Measurements from ENCODE around the gene PSPC1.

DNA sequence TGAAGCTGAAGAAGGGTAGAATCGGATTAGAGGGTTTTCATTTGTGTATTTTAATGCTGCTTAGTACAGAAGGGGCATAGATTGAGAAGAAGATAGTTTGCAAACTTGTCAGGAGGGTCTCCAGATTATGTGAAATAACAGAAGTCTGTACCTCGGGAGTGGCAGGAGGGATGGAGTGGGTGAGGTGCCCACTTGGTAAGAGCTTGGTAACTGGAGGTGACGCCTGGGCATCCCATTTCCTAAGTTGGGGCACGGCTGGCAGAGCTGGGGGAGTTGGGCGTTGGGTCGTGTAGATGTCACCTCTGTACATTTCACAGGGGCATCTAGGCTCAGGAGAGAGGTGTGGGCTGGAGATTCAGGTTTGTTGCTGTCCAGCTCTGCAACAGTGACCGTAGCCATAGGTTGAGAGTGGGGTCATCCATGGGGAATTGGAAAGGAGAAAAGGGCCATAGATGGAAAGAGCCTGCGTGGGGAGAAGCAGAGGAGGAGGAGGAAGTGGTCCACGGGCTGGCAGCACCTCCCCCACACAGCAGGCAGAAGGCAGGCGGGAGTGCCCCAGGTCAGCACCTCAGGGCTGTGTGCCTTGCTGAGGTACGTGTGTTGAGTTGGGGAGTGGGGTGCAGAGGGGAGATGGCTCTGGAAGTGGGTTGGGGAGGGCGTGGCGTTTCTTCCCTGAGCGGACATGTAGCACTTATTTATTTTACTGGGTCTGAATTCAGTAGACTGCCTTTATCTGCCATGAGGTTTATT lies 118.1 kb downstream of the PSPC1 start:
- TF ChIP-seq, protein P1, sequence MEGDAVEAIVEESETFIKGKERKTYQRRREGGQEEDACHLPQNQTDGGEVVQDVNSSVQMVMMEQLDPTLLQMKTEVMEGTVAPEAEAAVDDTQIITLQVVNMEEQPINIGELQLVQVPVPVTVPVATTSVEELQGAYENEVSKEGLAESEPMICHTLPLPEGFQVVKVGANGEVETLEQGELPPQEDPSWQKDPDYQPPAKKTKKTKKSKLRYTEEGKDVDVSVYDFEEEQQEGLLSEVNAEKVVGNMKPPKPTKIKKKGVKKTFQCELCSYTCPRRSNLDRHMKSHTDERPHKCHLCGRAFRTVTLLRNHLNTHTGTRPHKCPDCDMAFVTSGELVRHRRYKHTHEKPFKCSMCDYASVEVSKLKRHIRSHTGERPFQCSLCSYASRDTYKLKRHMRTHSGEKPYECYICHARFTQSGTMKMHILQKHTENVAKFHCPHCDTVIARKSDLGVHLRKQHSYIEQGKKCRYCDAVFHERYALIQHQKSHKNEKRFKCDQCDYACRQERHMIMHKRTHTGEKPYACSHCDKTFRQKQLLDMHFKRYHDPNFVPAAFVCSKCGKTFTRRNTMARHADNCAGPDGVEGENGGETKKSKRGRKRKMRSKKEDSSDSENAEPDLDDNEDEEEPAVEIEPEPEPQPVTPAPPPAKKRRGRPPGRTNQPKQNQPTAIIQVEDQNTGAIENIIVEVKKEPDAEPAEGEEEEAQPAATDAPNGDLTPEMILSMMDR (IDR thresholded peaks at IDR 0.05) = no peak
- TF ChIP-seq POLR2A (IDR thresholded peaks at IDR 0.05) (no peak), EP300 (IDR thresholded peaks at IDR 0.05) (no peak), POLR2AphosphoS5 (IDR thresholded peaks at IDR 0.05) (no peak)

Measured in stomach (tissue), 4 donors.